Right atrium auricular region (tissue), 2 donors: Measurements from ENCODE around the gene PON3. TPM values are rescaled to one million over a fixed set of nuclear protein-coding genes. Genes with fewer than 3 reads are reported as not detected.
"Not testable (repeated sequence)": the region's sequence is repeated elsewhere in the genome, so short reads cannot be mapped to it uniquely, and the experiment has no call there.

Experiments
- DNase-seq: peaks from one replicate; pipeline ENCODE4 v3.0.0-alpha.2; 2019; ENCODE audit warnings: low spot score
- H3K27ac ChIP-seq, 2 donors: fragments of 200-600 bp; sonication (generic); 1 replicate in 1 of 2; 2 replicates in 1 of 2; pipeline ENCODE4 v1.5.1; 2016 to 2019
- H3K27me3 ChIP-seq, 2 donors: fragments of 200-600 bp; sonication (generic); one replicate each; pipeline versions ENCODE4 v1.5.1 to v1.6.0; 2017 to 2019
- H3K36me3 ChIP-seq: fragments of 200-600 bp; sonication (generic); one replicate; pipeline ENCODE4 v1.5.1; 2016
- H3K4me1 ChIP-seq, 2 donors: fragments of 200-600 bp; sonication (generic); one replicate each; pipeline versions ENCODE4 v1.5.1 to v1.6.0; 2017 to 2019
- H3K4me3 ChIP-seq, 2 donors: fragments of 200-600 bp; sonication (generic); 1 replicate in 1 of 2; 2 replicates in 1 of 2; pipeline ENCODE4 v1.5.1; 2017 to 2019; ENCODE audit warnings: mild to moderate bottlenecking in 1 of 2, moderate library complexity in 1 of 2
- H3K9me3 ChIP-seq, 2 donors: fragments of 200-600 bp; sonication (generic); one replicate each; pipeline ENCODE4 v1.5.1; 2019
- total RNA-seq, 2 donors: library from RNA; depleted of rRNA; stranded (reverse); fragments of >200 nt; gene quantifications; one replicate each; pipeline ENCODE4 v1.1.0, GENCODE V29; 2016
- TF ChIP-seq, protein P1 (sequence below), 2 donors: fragments of 200-600 bp; sonication (generic); IDR thresholded peaks; one replicate each; pipeline ENCODE4 v1.5.1; 2019; ENCODE audit warnings: antibody characterized with exemption in 2 of 2

Gene PON3
- total RNA-seq, 2 donors from 2014 or later: 1.7 TPM; not detected in 1

DNA sequence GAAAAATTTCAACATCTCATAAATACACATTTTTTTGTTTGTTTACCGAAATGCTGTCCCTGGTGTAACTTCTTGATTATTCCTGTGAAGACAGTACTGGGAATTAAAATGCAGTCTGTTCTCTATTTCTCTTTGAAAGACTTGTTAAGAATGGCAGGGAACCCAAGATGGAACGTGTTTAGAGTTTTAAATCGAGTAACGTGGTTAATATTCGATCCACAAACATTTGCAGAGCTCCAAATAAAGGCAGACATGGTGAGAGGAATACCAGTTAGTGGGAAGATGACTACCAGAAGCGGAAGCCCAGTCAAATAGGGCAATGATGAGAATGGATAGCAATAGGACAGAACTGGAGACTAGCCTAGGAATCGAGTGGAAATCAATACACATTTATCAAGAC lies 6.7 kb downstream of the PON3 start:
- TF ChIP-seq, protein P1, sequence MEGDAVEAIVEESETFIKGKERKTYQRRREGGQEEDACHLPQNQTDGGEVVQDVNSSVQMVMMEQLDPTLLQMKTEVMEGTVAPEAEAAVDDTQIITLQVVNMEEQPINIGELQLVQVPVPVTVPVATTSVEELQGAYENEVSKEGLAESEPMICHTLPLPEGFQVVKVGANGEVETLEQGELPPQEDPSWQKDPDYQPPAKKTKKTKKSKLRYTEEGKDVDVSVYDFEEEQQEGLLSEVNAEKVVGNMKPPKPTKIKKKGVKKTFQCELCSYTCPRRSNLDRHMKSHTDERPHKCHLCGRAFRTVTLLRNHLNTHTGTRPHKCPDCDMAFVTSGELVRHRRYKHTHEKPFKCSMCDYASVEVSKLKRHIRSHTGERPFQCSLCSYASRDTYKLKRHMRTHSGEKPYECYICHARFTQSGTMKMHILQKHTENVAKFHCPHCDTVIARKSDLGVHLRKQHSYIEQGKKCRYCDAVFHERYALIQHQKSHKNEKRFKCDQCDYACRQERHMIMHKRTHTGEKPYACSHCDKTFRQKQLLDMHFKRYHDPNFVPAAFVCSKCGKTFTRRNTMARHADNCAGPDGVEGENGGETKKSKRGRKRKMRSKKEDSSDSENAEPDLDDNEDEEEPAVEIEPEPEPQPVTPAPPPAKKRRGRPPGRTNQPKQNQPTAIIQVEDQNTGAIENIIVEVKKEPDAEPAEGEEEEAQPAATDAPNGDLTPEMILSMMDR (IDR thresholded peaks at IDR 0.05): no peak
- no peak for DNase-seq

DNA sequence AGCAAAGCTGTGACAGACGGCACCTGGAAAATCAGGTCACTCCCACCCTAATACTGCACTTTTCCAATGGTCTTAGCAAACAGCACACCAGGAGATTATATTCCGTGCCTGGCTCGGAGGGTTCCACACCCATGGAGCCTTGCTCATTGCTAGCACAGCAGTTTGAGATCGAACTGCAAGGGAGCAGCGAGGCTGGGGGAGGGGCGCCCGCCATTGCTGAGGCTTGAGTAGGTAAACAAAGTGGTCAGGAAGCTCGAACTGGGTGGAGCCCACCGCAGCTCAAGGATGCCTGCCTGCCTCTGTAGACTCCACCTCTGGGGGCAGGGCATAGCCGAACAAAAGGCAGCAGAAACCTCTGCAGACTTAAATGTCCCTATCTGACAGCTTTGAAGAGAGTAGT lies 16.7 kb downstream of the PON3 start:
- H3K4me3 ChIP-seq, H3K27me3 ChIP-seq, H3K9me3 ChIP-seq, H3K36me3 ChIP-seq, H3K4me1 ChIP-seq, DNase-seq, H3K27ac ChIP-seq: not testable (repeated sequence)

More for the DNA sequence above, 6.7 kb downstream of the PON3 start:
- Histone ChIP-seq H3K9me3 (peaks cover 0 to 9% of the 10 kb centered on the region in 2 donors), H3K27me3 (no peaks in the 10 kb centered on the region), H3K36me3 (no peaks in the 10 kb centered on the region), H3K4me1 (no peaks in the 10 kb centered on the region), H3K27ac (no peak overlapping the region), H3K4me3 (no peak overlapping the region)

DNA sequence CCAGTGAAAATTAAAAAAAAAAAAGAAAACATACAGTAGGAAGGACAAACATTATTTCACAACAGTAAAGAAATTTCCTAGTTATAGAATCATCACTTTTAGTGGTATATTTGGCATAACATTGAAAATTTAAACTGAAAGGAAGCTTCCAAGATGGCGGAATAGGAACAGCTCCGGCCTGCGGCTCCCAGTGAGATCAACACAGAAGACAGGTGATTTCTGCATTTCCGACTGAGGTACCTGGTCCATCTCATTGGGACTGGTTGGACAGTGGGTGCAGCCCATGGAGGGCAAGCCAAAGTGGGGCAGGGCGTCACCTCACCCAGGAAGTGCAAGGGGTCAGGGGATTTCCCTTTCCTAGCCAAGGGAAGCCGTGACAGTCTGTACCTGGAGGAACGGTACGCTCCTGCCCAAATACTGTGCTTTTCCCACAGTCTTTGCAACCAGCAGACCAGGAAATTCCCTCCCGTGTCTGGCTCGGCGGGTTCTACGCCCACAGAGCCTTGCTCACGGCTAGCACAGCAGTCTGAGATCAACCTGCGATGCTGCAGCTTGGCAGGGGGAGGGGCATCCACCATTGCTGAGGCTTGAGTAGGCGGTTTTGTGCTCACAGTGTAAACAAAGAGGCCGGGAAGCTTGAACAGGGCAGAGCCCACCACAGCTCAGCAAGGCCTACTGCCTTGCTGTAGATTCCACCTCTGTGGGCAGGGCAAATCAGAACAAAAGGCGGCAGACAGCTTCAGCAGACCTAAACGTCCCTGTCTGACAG lies 19.4 kb downstream of the PON3 start:
- TF ChIP-seq, protein P1 (IDR thresholded peaks at IDR 0.05): no peak
- H3K4me1 ChIP-seq: no peaks in the 10 kb centered on the region
- peaks cover 0 to 9% of the 10 kb centered on the region in 2 donors for H3K9me3 ChIP-seq
- DNase-seq: no peak
- H3K27me3 ChIP-seq: no peaks in the 10 kb centered on the region
- H3K27ac ChIP-seq: no peak overlapping the region
- no peaks in the 10 kb centered on the region for H3K36me3 ChIP-seq
- H3K4me3 ChIP-seq: no peak overlapping the region

DNA sequence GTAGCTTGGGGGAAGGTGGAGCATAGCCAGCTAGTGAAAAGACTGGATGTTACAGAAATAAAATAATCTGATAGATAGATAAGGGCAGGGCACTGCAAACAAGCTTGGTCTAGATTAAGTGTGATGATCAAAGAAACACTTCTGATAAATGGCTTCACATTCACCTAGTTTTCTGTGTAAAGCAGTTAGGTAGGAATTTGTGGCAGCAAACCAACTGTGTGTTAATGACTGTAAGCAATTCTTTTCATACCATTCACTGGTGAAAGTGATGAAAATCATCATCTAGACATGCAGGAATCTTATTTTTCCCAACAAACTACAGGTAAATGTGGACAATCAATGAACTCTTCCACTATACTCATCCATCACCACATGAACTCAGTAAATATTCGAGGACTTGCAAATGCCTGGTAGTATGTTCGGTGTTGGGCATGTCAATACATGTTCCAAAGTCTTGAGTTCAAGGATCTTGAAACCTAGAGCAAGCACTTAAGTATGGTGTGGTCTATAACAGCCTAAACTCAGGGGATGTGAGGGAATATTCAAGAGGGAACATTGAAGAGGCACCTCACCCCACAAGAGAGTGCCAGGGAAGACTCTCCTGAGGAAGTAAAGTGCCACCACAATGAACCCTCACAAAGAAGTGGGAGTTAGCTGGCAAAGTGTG lies 20.5 kb downstream of the PON3 start:
- Histone ChIP-seq H3K27me3 (no peaks in the 10 kb centered on the region), H3K36me3 (no peaks in the 10 kb centered on the region), H3K27ac (no peak overlapping the region), H3K9me3 (peaks cover 0 to 9% of the 10 kb centered on the region in 2 donors), H3K4me1 (no peaks in the 10 kb centered on the region), H3K4me3 (no peak overlapping the region)
- TF ChIP-seq, protein P1 (IDR thresholded peaks at IDR 0.05): no peak
- DNase-seq: no peak

DNA sequence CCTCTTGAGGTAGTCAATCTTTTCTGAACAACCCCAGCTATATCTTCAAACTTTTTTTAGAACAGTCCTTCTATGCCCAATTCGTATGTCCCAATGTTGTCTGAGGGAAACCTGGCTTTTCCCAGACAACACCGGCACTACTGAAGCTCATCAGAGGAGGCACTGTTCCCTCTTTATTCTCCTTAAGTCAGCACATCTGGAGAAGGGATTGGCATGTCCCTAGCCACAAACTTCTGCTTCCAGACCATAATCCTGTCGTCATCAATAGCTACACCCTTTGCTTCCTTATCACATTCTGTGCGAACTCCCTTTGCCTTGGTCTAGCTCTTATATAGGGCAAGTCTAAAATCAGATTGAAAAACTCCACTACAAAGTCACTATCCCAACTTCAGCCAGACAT lies 22.9 kb downstream of the PON3 start:
- DNase-seq: no peak
- TF ChIP-seq, protein P1 (IDR thresholded peaks at IDR 0.05): no peak
- H3K27me3 ChIP-seq: no peaks in the 10 kb centered on the region

DNA sequence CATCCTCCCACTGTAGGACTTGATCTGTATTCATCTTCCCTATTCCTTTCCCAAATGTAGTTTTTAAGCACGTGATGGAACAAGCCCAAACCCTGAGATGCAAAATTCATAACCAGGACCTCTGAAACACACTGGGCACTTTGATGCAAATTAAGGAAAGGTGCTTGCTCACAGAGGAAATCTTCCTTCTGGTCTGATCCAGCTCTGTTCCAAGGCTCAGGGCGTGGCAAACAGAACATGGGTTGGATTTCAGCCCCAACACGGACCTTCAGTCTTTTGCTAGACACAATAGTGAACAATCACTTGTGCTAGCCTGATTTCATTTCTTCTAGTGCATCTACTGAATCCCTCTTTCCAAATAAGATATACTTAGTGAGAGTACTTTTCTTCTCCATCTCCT lies 27.9 kb downstream of the PON3 start:
- TF ChIP-seq, protein P1 (IDR thresholded peaks at IDR 0.05): no peak

More for the DNA sequence above, 22.9 kb downstream of the PON3 start:
- Histone ChIP-seq H3K4me3 (no peak overlapping the region), H3K9me3 (no peaks in the 10 kb centered on the region), H3K4me1 (no peaks in the 10 kb centered on the region), H3K36me3 (no peaks in the 10 kb centered on the region), H3K27ac (no peak overlapping the region)

More for the DNA sequence above, 27.9 kb downstream of the PON3 start:
- H3K9me3 ChIP-seq: no peaks in the 10 kb centered on the region
- H3K4me3 ChIP-seq: no peak overlapping the region
- no peaks in the 10 kb centered on the region for H3K27me3 ChIP-seq
- no peak for DNase-seq
- no peak overlapping the region for H3K27ac ChIP-seq
- H3K36me3 ChIP-seq: no peaks in the 10 kb centered on the region
- H3K4me1 ChIP-seq: no peaks in the 10 kb centered on the region
